A549 (cell line): Measurements from ENCODE around the gene TTC27. TPM values are rescaled to one million over a fixed set of nuclear protein-coding genes. Genes with fewer than 3 reads are reported as not detected.
A peak's percentile ranks its signal among the peaks of the same experiment; 100 is the strongest.

Experiments
- ATAC-seq, 2 experiments: fragments of 200-7000 bp in 1 of 2; fragments of >200 bp in 1 of 2; cut with Nextera tagmentation in 1 of 2; cut with Tn5 transposase in 1 of 2; 3 replicates each; pipeline versions ENCODE4 v1.8.0 to v1.9.1; 2018 to 2020; ENCODE audit warnings: mild to moderate bottlenecking in 1 of 2, moderate library complexity in 1 of 2
- CTCF ChIA-PET: fragments of 300-600 bp; sonication (Branson Sonifier 250); formaldehyde crosslinking; extraction: SDS; loops from one replicate; lab custom pipeline; 2021; ENCODE audit warnings: antibody characterized with exemption, inconsistent platforms; lab: Yijun Ruan, JAX
- POLR2A ChIA-PET: fragments of 350-600 bp; formaldehyde crosslinking; extraction: SDS; loops from one replicate; lab custom pipeline; 2021; ENCODE audit warnings: antibody characterized with exemption, inconsistent platforms; lab: Yijun Ruan, JAX
- DNase-seq, 2 experiments: peaks; one replicate each; pipeline versions ENCODE4 v3.0.0 to v3.0.0-alpha.2; 2011 to 2016; ENCODE audit warnings: low read depth in 1 of 2, low spot score in 1 of 2
- FAIRE-seq: peaks from 2 replicates; lab custom pipeline; 2011; peaks lifted over from hg19 to GRCh38; lab: Jason Lieb, UNC
- H3K27ac ChIP-seq, 2 experiments: fragments of >200 bp; sonication (Bioruptor Twin); formaldehyde crosslinking; 3 replicates each; pipeline ENCODE4 v1.5.1; 2016 to 2017
- H3K4me1 ChIP-seq: fragments of >200 bp; sonication (Bioruptor Twin); formaldehyde crosslinking; 3 replicates; pipeline ENCODE4 v1.6.1; 2016
- H3K4me2 ChIP-seq: fragments of >200 bp; sonication (Bioruptor Twin); formaldehyde crosslinking; 3 replicates; pipeline ENCODE4 v1.6.1; 2016
- H3K4me3 ChIP-seq: fragments of >200 bp; sonication (Bioruptor Twin); formaldehyde crosslinking; 3 replicates; pipeline ENCODE4 v1.5.1; 2016
- H3K9me3 ChIP-seq: fragments of >200 bp; sonication (Bioruptor Twin); formaldehyde crosslinking; 3 replicates; pipeline ENCODE4 v1.6.1; 2016
- BHLHE40 ChIP-seq: IDR thresholded peaks from 2 replicates; pipeline ENCODE4 v1.6.1; 2012; ENCODE audit warnings: low read depth, low read length, inconsistent platforms
- CBX8 ChIP-seq: fragments of 200-600 bp; sonication (generic); IDR thresholded peaks from 2 replicates; pipeline ENCODE4 v1.6.1; 2016
- CEBPB ChIP-seq, 2 experiments: fragments of >200 bp in 1 of 2; sonication (Bioruptor Twin) in 1 of 2; formaldehyde crosslinking in 1 of 2; IDR thresholded peaks; 2 replicates each; pipeline ENCODE4 v1.6.1; 2012 to 2016
- CHD2 ChIP-seq: fragments of 150-350 bp; IDR thresholded peaks from 2 replicates; pipeline ENCODE4 v1.6.1; 2014; ENCODE audit warnings: low read length; ENCODE audit not compliant: partially characterized antibody
- CHD4 ChIP-seq: fragments of 200-600 bp; sonication (generic); IDR thresholded peaks from 2 replicates; pipeline ENCODE4 v1.6.1; 2016; ENCODE audit warnings: antibody characterized with exemption, mild to moderate bottlenecking, borderline replicate concordance
- E2F6 ChIP-seq: IDR thresholded peaks from 2 replicates; pipeline ENCODE4 v1.6.1; 2012; ENCODE audit warnings: low read depth, borderline replicate concordance
- EHMT2 ChIP-seq: fragments of 200-600 bp; sonication (generic); IDR thresholded peaks from 2 replicates; pipeline ENCODE4 v1.6.1; 2016; ENCODE audit warnings: antibody characterized with exemption, low read depth, mild to moderate bottlenecking, moderate library complexity
- HDAC2 ChIP-seq: fragments of 200-600 bp; sonication (generic); IDR thresholded peaks from 2 replicates; pipeline ENCODE4 v1.6.1; 2016
- HEYL ChIP-seq: fragments of 250-450 bp; sonication (Bioruptor Pico); IDR thresholded peaks from 2 replicates; pipeline ENCODE4 v1.8.0; 2021; ENCODE audit warnings: mild to moderate bottlenecking, moderate library complexity
- HMGXB4 ChIP-seq: fragments of 250-450 bp; sonication (Bioruptor Pico); IDR thresholded peaks from 2 replicates; pipeline ENCODE4 v1.5.0; 2021; ENCODE audit warnings: mild to moderate bottlenecking, moderate library complexity, borderline replicate concordance
- HOXA7 ChIP-seq: fragments of 250-450 bp; sonication (Bioruptor Pico); IDR thresholded peaks from 2 replicates; pipeline ENCODE4 v1.5.0; 2020; ENCODE audit warnings: mild to moderate bottlenecking, moderate library complexity
- JUN ChIP-seq, 2 experiments: fragments of >200 bp; sonication (Bioruptor Twin); formaldehyde crosslinking; IDR thresholded peaks; 2 replicates in 1 of 2; 3 replicates in 1 of 2; pipeline ENCODE4 v1.6.1; 2016 to 2017
- KDM5A ChIP-seq: fragments of 200-600 bp; sonication (generic); IDR thresholded peaks from 2 replicates; pipeline ENCODE4 v1.6.1; 2016; ENCODE audit warnings: antibody characterized with exemption, mild to moderate bottlenecking
- MAFK ChIP-seq: fragments of 450-650 bp; IDR thresholded peaks from 2 replicates; pipeline ENCODE4 v1.6.1; 2014; ENCODE audit not compliant: partially characterized antibody
- MYC ChIP-seq: IDR thresholded peaks from 2 replicates; pipeline ENCODE4 v1.6.1; 2012; ENCODE audit warnings: mild to moderate bottlenecking, inconsistent platforms, low read length, improper control_type of control experiment, borderline replicate concordance
- NPAS2 ChIP-seq: fragments of 250-450 bp; sonication (Bioruptor Pico); IDR thresholded peaks from 2 replicates; pipeline ENCODE4 v1.8.0; 2022; ENCODE audit warnings: mild to moderate bottlenecking, moderate library complexity, borderline replicate concordance
- NR3C1 ChIP-seq: fragments of >200 bp; sonication (Bioruptor Twin); formaldehyde crosslinking; IDR thresholded peaks from 3 replicates; pipeline ENCODE4 v1.6.1; 2017
- POLR2AphosphoS2 ChIP-seq: conservative IDR thresholded peaks from 2 replicates; pipeline ENCODE4 v1.6.1; 2012; ENCODE audit warnings: low read length, improper control_type of control experiment, inconsistent platforms
- RARB ChIP-seq: fragments of 250-450 bp; sonication (Bioruptor Pico); IDR thresholded peaks from 2 replicates; pipeline ENCODE4 v1.8.0; 2021; ENCODE audit warnings: mild to moderate bottlenecking, moderate library complexity
- REST ChIP-seq: fragments of 200-600 bp; sonication (generic); IDR thresholded peaks from 2 replicates; pipeline ENCODE4 v1.6.1; 2016; ENCODE audit warnings: antibody characterized with exemption, mild to moderate bottlenecking, moderate library complexity
- SMC3 ChIP-seq: fragments of >200 bp; sonication (Bioruptor Twin); formaldehyde crosslinking; IDR thresholded peaks from 3 replicates; pipeline ENCODE4 v1.6.1; 2018; ENCODE audit warnings: inconsistent platforms
- SREBF2 ChIP-seq: fragments of 450-650 bp; IDR thresholded peaks from 2 replicates; pipeline ENCODE4 v1.6.1; 2014; ENCODE audit warnings: mild to moderate bottlenecking, moderate library complexity
- TP53 ChIP-seq: fragments of 250-450 bp; sonication (Bioruptor Pico); IDR thresholded peaks from 2 replicates; pipeline ENCODE4 v1.5.0; 2021; ENCODE audit warnings: mild to moderate bottlenecking, moderate library complexity
- USF2 ChIP-seq: fragments of 450-650 bp; IDR thresholded peaks from 2 replicates; pipeline ENCODE4 v1.6.1; 2014; ENCODE audit warnings: antibody characterized with exemption
- ZC3H11A ChIP-seq: fragments of 450-650 bp; IDR thresholded peaks from 2 replicates; pipeline ENCODE4 v1.6.1; 2014; ENCODE audit warnings: antibody characterized with exemption, mild to moderate bottlenecking
- WGBS: methylation state at CpG from one replicate; pipeline ENCODE4 v1.1.6; 2017; ENCODE audit errors: missing lambda C conversion rate; 5-methylcytosine and 5-hydroxymethylcytosine counted together
- polyA plus RNA-seq, 4 experiments: library from polyadenylated mRNA; depleted of rRNA in 3 of 4; stranded (reverse); fragments of >200 nt; fragmentation: RNase III in 1 of 4; extraction: RNeasy Plus Mini Kit Qiagen cat#74134 plus additional on column Dnase treatment in 1 of 4; gene quantifications; 2 replicates in 3 of 4; 3 replicates in 1 of 4; pipeline ENCODE4 v1.2.3, GENCODE V29; 2011 to 2017

The TTC27 gene
- polyA plus RNA-seq, 2 of the 4 experiments (the other 2 are of a cell fraction) = 21.7 to 56.2 TPM

DNA sequence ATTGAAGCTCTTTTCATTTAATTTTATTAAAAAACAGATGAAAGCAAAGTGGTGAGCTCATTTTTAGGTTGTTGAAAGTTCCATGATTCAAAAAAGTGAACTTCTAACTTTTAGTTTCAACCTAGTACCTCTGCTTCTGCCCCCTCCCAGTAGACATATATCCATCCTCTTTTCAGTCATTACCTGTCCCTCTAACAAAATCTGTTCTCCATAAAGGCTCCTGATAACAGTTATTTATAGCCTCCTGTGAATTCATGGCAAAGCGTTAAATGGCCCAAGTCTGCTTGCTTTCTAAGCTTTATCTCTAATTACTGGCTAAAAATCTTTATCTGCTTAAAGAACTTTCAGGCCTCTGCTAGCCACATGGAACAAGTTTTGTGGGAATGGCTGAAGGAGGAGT lies 148.1 kb downstream of the TTC27 start (continued):
- TF ChIP-seq REST (no peak), CHD4 (no peak), CHD2 (no peak), MAFK (no peak), NR3C1 (no peak), USF2 (no peak), MYC (no peak)

GRCh38 chr2:32777714-32778113 lies 149.9 kb downstream of the TTC27 start:
- POLR2A ChIA-PET = no interaction called here
- FAIRE-seq (peak; percentile 18), DNase-seq (no peak), ATAC-seq (no peak)
- 87% methylated on average over 6 of the region's 6 CpGs for WGBS
- no peak overlapping the region for H3K4me2 ChIP-seq
- H3K4me1 ChIP-seq = no peaks in the 10 kb centered on the region
- peaks cover 26% of the 10 kb centered on the region for H3K9me3 ChIP-seq
- TF ChIP-seq KDM5A = no peak
- no peak for TF ChIP-seq CEBPB (IDR thresholded peaks at IDR 0.05)
- no peak for TF ChIP-seq EHMT2
- TF ChIP-seq ZC3H11A = no peak
- no peak for TF ChIP-seq NPAS2 (CRISPR knock-in tag)
- TF ChIP-seq CBX8 = no peak
- H3K27ac ChIP-seq = no peak overlapping the region
- H3K4me3 ChIP-seq = no peak overlapping the region
- CTCF ChIA-PET = interaction anchor here (0.9 kb wide), 1 partner anchor 595 kb away, joined by 3 read pairs; no protein-coding TSS in a partner anchor

GRCh38 chr2:32780961-32781360 lies 153.1 kb downstream of the TTC27 start:
- POLR2A ChIA-PET = no interaction called here
- WGBS = 80% methylated on average over 2 of the region's 2 CpGs
- no peak for FAIRE-seq

DNA sequence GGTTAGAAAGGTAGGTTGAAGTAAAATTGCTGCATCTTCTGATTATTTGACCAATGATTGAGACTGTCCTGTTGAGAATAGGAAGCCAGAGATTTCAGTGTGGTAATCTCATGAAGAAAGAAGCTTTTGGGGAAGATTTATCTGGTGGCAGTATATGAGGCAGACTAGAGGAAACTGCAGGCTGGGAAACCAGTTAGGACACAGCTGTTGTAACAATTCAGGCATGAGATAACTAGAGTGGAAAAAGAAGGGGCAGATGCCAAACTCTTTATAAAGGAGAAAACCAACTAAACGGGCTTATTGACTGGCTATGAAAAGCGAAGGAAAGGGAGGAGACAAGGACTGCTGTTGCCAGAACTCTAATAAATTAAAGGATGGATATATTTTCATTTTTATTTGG lies 155.6 kb downstream of the TTC27 start:
- H3K9me3 ChIP-seq = peaks cover 26% of the 10 kb centered on the region
- FAIRE-seq (no peak), DNase-seq (no peak), ATAC-seq (no peak)
- no peaks in the 10 kb centered on the region for H3K4me1 ChIP-seq
- no peak overlapping the region for H3K4me3 ChIP-seq
- ChIA-PET CTCF (interaction anchor here (1.1 to 3.0 kb wide), 3 partner anchors 10 to 251 kb away, joined by 4 to 16 read pairs (median 5); no protein-coding TSS in a partner anchor), POLR2A (no interaction called here)
- no peak overlapping the region for H3K4me2 ChIP-seq
- 91% methylated on average over 2 of the region's 2 CpGs for WGBS
- no peak overlapping the region for H3K27ac ChIP-seq
- TF ChIP-seq SMC3 (no peak), BHLHE40 (no peak), ZC3H11A (no peak), JUN (IDR thresholded peaks at IDR 0.05) (no peak), TP53 (no peak), HOXA7 (CRISPR knock-in tag) (no peak), SREBF2 (no peak), NPAS2 (CRISPR knock-in tag) (no peak), HDAC2 (no peak), RARB (CRISPR knock-in tag) (no peak), HMGXB4 (CRISPR knock-in tag) (no peak), POLR2AphosphoS2 (no peak), HEYL (CRISPR knock-in tag) (no peak)

More at GRCh38 chr2:32780961-32781360, 153.1 kb downstream of the TTC27 start:
- H3K27ac ChIP-seq = no peak overlapping the region
- H3K4me3 ChIP-seq = no peak overlapping the region
- CTCF ChIA-PET = interaction anchor here (1.0 to 1.4 kb wide), 4 partner anchors 8 to 661 kb away, joined by 3 to 6 read pairs (median 3); no protein-coding TSS in a partner anchor
- no peak overlapping the region for H3K4me2 ChIP-seq
- peaks cover 26% of the 10 kb centered on the region for H3K9me3 ChIP-seq
- no peaks in the 10 kb centered on the region for H3K4me1 ChIP-seq
- no peak for DNase-seq
- ATAC-seq = no peak
- no peak for TF ChIP-seq E2F6
